Glutamatergic neuron (in vitro differentiated cells): ENCODE results near the gene PPIP5K2. TPM values are rescaled to one million over a fixed set of nuclear protein-coding genes. Genes with fewer than 3 reads are reported as not detected.
A peak's percentile ranks its signal among the peaks of the same experiment; 100 is the strongest.

Experiments
- DNase-seq: peaks from one replicate; pipeline ENCODE4 v3.0.0; 2022
- H3K27ac Mint-ChIP-seq: one replicate; pipeline ENCODE4 v1.8.0; 2020; ENCODE audit warnings: mild to moderate bottlenecking, mixed read lengths, inconsistent platforms; ENCODE audit not compliant: unreplicated experiment
- H3K27me3 Mint-ChIP-seq: one replicate; pipeline ENCODE4 v1.8.0; 2020; ENCODE audit warnings: mild to moderate bottlenecking, moderate library complexity, mixed read lengths, inconsistent platforms; ENCODE audit not compliant: unreplicated experiment
- H3K36me3 Mint-ChIP-seq: one replicate; pipeline ENCODE4 v1.8.0; 2020; ENCODE audit warnings: mild to moderate bottlenecking, mixed read lengths, inconsistent platforms; ENCODE audit not compliant: unreplicated experiment
- H3K4me1 Mint-ChIP-seq: one replicate; pipeline ENCODE4 v1.8.0; 2020; ENCODE audit warnings: mild to moderate bottlenecking, low read depth, mixed read lengths, inconsistent platforms; ENCODE audit not compliant: unreplicated experiment
- H3K4me3 Mint-ChIP-seq: one replicate; pipeline ENCODE4 v1.8.0; 2020; ENCODE audit warnings: mild to moderate bottlenecking, mixed read lengths, inconsistent platforms; ENCODE audit not compliant: unreplicated experiment
- H3K9me3 Mint-ChIP-seq: one replicate; pipeline ENCODE4 v1.8.0; 2020; ENCODE audit warnings: mild to moderate bottlenecking, moderate library complexity, mixed read lengths, inconsistent platforms; ENCODE audit not compliant: unreplicated experiment
- CTCF ChIP-seq: fragments of 200-600 bp; sonication (generic); IDR thresholded peaks from one replicate; pipeline ENCODE4 v1.5.0; 2021; ENCODE audit not compliant: partially characterized antibody, unreplicated experiment
- total RNA-seq: library from RNA; stranded (reverse); fragmentation: NEBNext Ultra II Directional; extraction: Animal tissue kit (Norgen Biotek cat#: 25700); gene quantifications from one replicate; pipeline ENCODE4 v1.2.1, GENCODE V29; 2021; ENCODE audit not compliant: unreplicated experiment

Gene PPIP5K2
- total RNA-seq, 1 donor from 2014 or later = 134 TPM

- Mint-ChIP-seq H3K36me3 (no peaks in the 10 kb centered on the region), H3K4me1 (peaks cover 2% of the 10 kb centered on the region), H3K27ac (no peak overlapping the region), H3K4me3 (no peak overlapping the region), H3K27me3 (no peaks in the 10 kb centered on the region), H3K9me3 (peaks cover under 1% of the 10 kb centered on the region)
- TF ChIP-seq CTCF = no peak
- no peak for DNase-seq
Observed at GRCh38 chr5:103254921-103255320, 134.8 kb downstream of the PPIP5K2 start.

GRCh38 chr5:103255691-103256090 is 135.6 kb downstream of the PPIP5K2 start:
- Mint-ChIP-seq H3K4me3 (no peak overlapping the region), H3K4me1 (peaks cover 4% of the 10 kb centered on the region), H3K36me3 (no peaks in the 10 kb centered on the region), H3K27me3 (no peaks in the 10 kb centered on the region), H3K9me3 (peaks cover 3% of the 10 kb centered on the region), H3K27ac (no peak overlapping the region)
- no peak for DNase-seq
- TF ChIP-seq CTCF = no peak

GRCh38 chr5:103256178-103256577 is 136.1 kb downstream of the PPIP5K2 start:
- no peak for TF ChIP-seq CTCF
- Mint-ChIP-seq H3K9me3 (peaks cover 3% of the 10 kb centered on the region), H3K4me3 (no peak overlapping the region), H3K27me3 (no peaks in the 10 kb centered on the region), H3K27ac (no peak overlapping the region), H3K36me3 (no peaks in the 10 kb centered on the region), H3K4me1 (peaks cover 4% of the 10 kb centered on the region)
- no peak for DNase-seq

GRCh38 chr5:103258368-103258956 is 138.4 kb downstream of the PPIP5K2 start, which contains the start of gene MACIR:
MACIR (plus strand) TSS chr5:103258763; CDS start chr5:103275920, 17,157 bp downstream.
- H3K27ac Mint-ChIP-seq = no peak within 1 kb of the TSS
- peaks cover 3% of the 10 kb centered on the region for H3K9me3 Mint-ChIP-seq
- no peaks in the 10 kb centered on the region for H3K27me3 Mint-ChIP-seq
- TF ChIP-seq CTCF = no peak
- H3K4me3 Mint-ChIP-seq = peak within 1 kb of the TSS; percentile 95
- peak; percentile 99 for DNase-seq
- no peaks in the 10 kb centered on the region for H3K36me3 Mint-ChIP-seq
- H3K4me1 Mint-ChIP-seq = peaks cover 4% of the 10 kb centered on the region

GRCh38 chr5:103258957-103259704 is 139.0 kb downstream of the PPIP5K2 start:
- no peak overlapping the region for H3K27ac Mint-ChIP-seq
- DNase-seq = peak; percentile 66
- H3K27me3 Mint-ChIP-seq = no peaks in the 10 kb centered on the region
- H3K4me3 Mint-ChIP-seq = peak overlapping the region; percentile 95
- TF ChIP-seq CTCF = no peak
- no peaks in the 10 kb centered on the region for H3K36me3 Mint-ChIP-seq
- peaks cover 4% of the 10 kb centered on the region for H3K4me1 Mint-ChIP-seq
- peaks cover 3% of the 10 kb centered on the region for H3K9me3 Mint-ChIP-seq
